Stimulated activated effector memory CD8-positive, alpha-beta T cell treated with anti-CD3 and anti-CD28 coated beads, Interleukin-12 subunit alpha, Interleukin-12 subunit beta, amount 100 ng/mL, for 72 hours (primary cell): ENCODE measurements around the gene UBP1.
"Not testable (repeated sequence)": the region's sequence is repeated elsewhere in the genome, so short reads cannot be mapped to it uniquely, and the experiment has no call there.

ENCODE experiments used
- ATAC-seq: fragments of 150-1000 bp; cut with Tn5 transposase; 2 replicates; pipeline ENCODE4 v1.10.0; 2021
- DNase-seq, 2 donors: peaks; one replicate each; pipeline ENCODE4 v3.0.0; 2021 to 2022; ENCODE audit warnings: low spot score in 2 of 2
- H3K27ac Mint-ChIP-seq: one replicate; pipeline ENCODE4 v1.8.0; 2022; ENCODE audit warnings: mild to moderate bottlenecking, mixed read lengths
- H3K36me3 Mint-ChIP-seq: one replicate; pipeline ENCODE4 v1.8.0; 2022; ENCODE audit warnings: mild to moderate bottlenecking, mixed read lengths
- H3K4me1 Mint-ChIP-seq: one replicate; pipeline ENCODE4 v1.8.0; 2022; ENCODE audit warnings: mixed read lengths
- H3K4me3 Mint-ChIP-seq: one replicate; pipeline ENCODE4 v1.8.0; 2022; ENCODE audit warnings: mild to moderate bottlenecking, mixed read lengths
- H3K9me3 Mint-ChIP-seq: one replicate; pipeline ENCODE4 v1.8.0; 2022; ENCODE audit warnings: mixed read lengths

The UBP1 gene

GRCh38 chr3:33441225-33441976 lies 1.2 kb upstream of the UBP1 start:
- no peaks in the 10 kb centered on the region for H3K9me3 Mint-ChIP-seq
- peak; percentile 1 for ATAC-seq
- peak overlapping the region; percentile 100 for H3K27ac Mint-ChIP-seq
- H3K4me3 Mint-ChIP-seq: peak overlapping the region; percentile 100
- peaks cover 10% of the 10 kb centered on the region for H3K36me3 Mint-ChIP-seq
- DNase-seq: no peak
- H3K4me1 Mint-ChIP-seq: peaks cover 33% of the 10 kb centered on the region

GRCh38 chr3:33439546-33440327 lies 468 bp downstream of the UBP1 start:
- Mint-ChIP-seq H3K9me3 (no peaks in the 10 kb centered on the region), H3K36me3 (peaks cover 10% of the 10 kb centered on the region), H3K4me1 (peaks cover 39% of the 10 kb centered on the region), H3K27ac (peak overlapping the region; percentile 100), H3K4me3 (peak overlapping the region; percentile 100)
- DNase-seq (peak; percentile 36 to 82), ATAC-seq (peak; percentile 44)

GRCh38 chr3:33438881-33439545 lies 1.2 kb downstream of the UBP1 start:
- peaks cover 40% of the 10 kb centered on the region for H3K4me1 Mint-ChIP-seq
- H3K27ac Mint-ChIP-seq: peak overlapping the region; percentile 82
- H3K36me3 Mint-ChIP-seq: peaks cover 10% of the 10 kb centered on the region
- no peaks in the 10 kb centered on the region for H3K9me3 Mint-ChIP-seq
- no peak for DNase-seq
- no peak for ATAC-seq
- peak overlapping the region; percentile 100 for H3K4me3 Mint-ChIP-seq

GRCh38 chr3:33438284-33438668 lies 1.9 kb downstream of the UBP1 start:
- DNase-seq (no peak), ATAC-seq (no peak)
- H3K9me3 Mint-ChIP-seq: no peaks in the 10 kb centered on the region
- H3K27ac Mint-ChIP-seq: peak overlapping the region; percentile 82
- H3K4me3 Mint-ChIP-seq: peak overlapping the region; percentile 100
- peaks cover 10% of the 10 kb centered on the region for H3K36me3 Mint-ChIP-seq
- H3K4me1 Mint-ChIP-seq: peaks cover 48% of the 10 kb centered on the region

- peak overlapping the region; percentile 82 for H3K27ac Mint-ChIP-seq
- peaks cover 49% of the 10 kb centered on the region for H3K4me1 Mint-ChIP-seq
- H3K9me3 Mint-ChIP-seq: no peaks in the 10 kb centered on the region
- ATAC-seq (no peak), DNase-seq (peak in 1 of 2 donors; percentile 44)
- peaks cover 10% of the 10 kb centered on the region for H3K36me3 Mint-ChIP-seq
- H3K4me3 Mint-ChIP-seq: peak overlapping the region; percentile 100
Observed at GRCh38 chr3:33437556-33438283, 2.5 kb downstream of the UBP1 start.

- H3K27ac Mint-ChIP-seq: no peak overlapping the region
- H3K4me1 Mint-ChIP-seq: peaks cover 77% of the 10 kb centered on the region
- H3K4me3 Mint-ChIP-seq: no peak overlapping the region
Observed at GRCh38 chr3:33433843-33434242, 6.4 kb downstream of the UBP1 start.

GRCh38 chr3:33430571-33430970 lies 9.6 kb downstream of the UBP1 start:
- peaks cover 7% of the 10 kb centered on the region for H3K36me3 Mint-ChIP-seq
- H3K27ac Mint-ChIP-seq: peak overlapping the region; percentile 20
- peak overlapping the region; percentile 17 for H3K4me3 Mint-ChIP-seq
- no peaks in the 10 kb centered on the region for H3K9me3 Mint-ChIP-seq
- peaks cover 65% of the 10 kb centered on the region for H3K4me1 Mint-ChIP-seq
- DNase-seq (no peak), ATAC-seq (no peak)

More at GRCh38 chr3:33433843-33434242, 6.4 kb downstream of the UBP1 start:
- Mint-ChIP-seq H3K9me3 (no peaks in the 10 kb centered on the region), H3K36me3 (peaks cover 6% of the 10 kb centered on the region)
- ATAC-seq: no peak
- DNase-seq: no peak

GRCh38 chr3:33430061-33430460 lies 10.1 kb downstream of the UBP1 start:
- Mint-ChIP-seq H3K9me3 (no peaks in the 10 kb centered on the region), H3K36me3 (peaks cover 12% of the 10 kb centered on the region), H3K27ac (peak overlapping the region; percentile 20), H3K4me3 (peak overlapping the region; percentile 17), H3K4me1 (peaks cover 62% of the 10 kb centered on the region)
- DNase-seq: no peak
- ATAC-seq: peak; percentile 40

GRCh38 chr3:33429306-33429705 lies 10.9 kb downstream of the UBP1 start:
- Mint-ChIP-seq H3K36me3 (peaks cover 20% of the 10 kb centered on the region), H3K27ac (peak overlapping the region; percentile 20), H3K4me1 (peaks cover 62% of the 10 kb centered on the region)
- not testable (repeated sequence) for DNase-seq, ATAC-seq, H3K4me3 Mint-ChIP-seq, H3K9me3 Mint-ChIP-seq

- ATAC-seq (no peak), DNase-seq (no peak)
- Mint-ChIP-seq H3K36me3 (peaks cover 25% of the 10 kb centered on the region), H3K4me3 (no peak overlapping the region), H3K9me3 (no peaks in the 10 kb centered on the region), H3K27ac (peak overlapping the region; percentile 20), H3K4me1 (peaks cover 58% of the 10 kb centered on the region)
Observed at GRCh38 chr3:33428734-33429133, 11.5 kb downstream of the UBP1 start.

GRCh38 chr3:33426630-33427317 lies 13.4 kb downstream of the UBP1 start:
- peaks cover 43% of the 10 kb centered on the region for H3K4me1 Mint-ChIP-seq

GRCh38 chr3:33426068-33426467 lies 14.1 kb downstream of the UBP1 start:
- H3K27ac Mint-ChIP-seq: no peak overlapping the region
- H3K4me3 Mint-ChIP-seq: no peak overlapping the region
- peaks cover 50% of the 10 kb centered on the region for H3K36me3 Mint-ChIP-seq
- H3K4me1 Mint-ChIP-seq: peaks cover 36% of the 10 kb centered on the region
- no peaks in the 10 kb centered on the region for H3K9me3 Mint-ChIP-seq
- ATAC-seq (no peak), DNase-seq (no peak)

More at GRCh38 chr3:33426630-33427317, 13.4 kb downstream of the UBP1 start:
- H3K4me3 Mint-ChIP-seq: no peak overlapping the region
- no peak for DNase-seq
- peaks cover 45% of the 10 kb centered on the region for H3K36me3 Mint-ChIP-seq
- no peak overlapping the region for H3K27ac Mint-ChIP-seq
- H3K9me3 Mint-ChIP-seq: no peaks in the 10 kb centered on the region
- ATAC-seq: no peak

- DNase-seq: no peak
- H3K36me3 Mint-ChIP-seq: peaks cover 52% of the 10 kb centered on the region
- H3K27ac Mint-ChIP-seq: peak overlapping the region; percentile 30
- H3K4me1 Mint-ChIP-seq: peaks cover 30% of the 10 kb centered on the region
- ATAC-seq: no peak
- H3K9me3 Mint-ChIP-seq: no peaks in the 10 kb centered on the region
- no peak overlapping the region for H3K4me3 Mint-ChIP-seq
Observed at GRCh38 chr3:33425453-33425852, 14.8 kb downstream of the UBP1 start.
